Adrenal gland (tissue), 5 donors: ENCODE results near the gene LPAR4.

Experiments
- POLR2A ChIP-seq, 2 donors: fragments of 450-650 bp; IDR thresholded peaks; one replicate each; pipeline ENCODE4 v1.6.1; 2017; ENCODE audit warnings: antibody characterized with exemption in 2 of 2, mild to moderate bottlenecking in 2 of 2, moderate library complexity in 1 of 2
- TF ChIP-seq, protein P1 (sequence below), 6 experiments: fragments of 450-650 bp in 4 of 6; fragments of 200-600 bp in 2 of 6; sonication (generic) in 1 of 6; IDR thresholded peaks; 1 replicate in 5 of 6; 2 replicates in 1 of 6; pipeline versions ENCODE4 v1.5.1 to v1.8.0; 2016 to 2021; ENCODE audit warnings: antibody characterized with exemption in 6 of 6, mild to moderate bottlenecking in 2 of 6, moderate library complexity in 1 of 6
- donor health status: DM: no; HTN: no; CAD: no.

GRCh38 chrX:78753571-78753970 lies 6.1 kb downstream of the LPAR4 start:
- TF ChIP-seq, protein P1, sequence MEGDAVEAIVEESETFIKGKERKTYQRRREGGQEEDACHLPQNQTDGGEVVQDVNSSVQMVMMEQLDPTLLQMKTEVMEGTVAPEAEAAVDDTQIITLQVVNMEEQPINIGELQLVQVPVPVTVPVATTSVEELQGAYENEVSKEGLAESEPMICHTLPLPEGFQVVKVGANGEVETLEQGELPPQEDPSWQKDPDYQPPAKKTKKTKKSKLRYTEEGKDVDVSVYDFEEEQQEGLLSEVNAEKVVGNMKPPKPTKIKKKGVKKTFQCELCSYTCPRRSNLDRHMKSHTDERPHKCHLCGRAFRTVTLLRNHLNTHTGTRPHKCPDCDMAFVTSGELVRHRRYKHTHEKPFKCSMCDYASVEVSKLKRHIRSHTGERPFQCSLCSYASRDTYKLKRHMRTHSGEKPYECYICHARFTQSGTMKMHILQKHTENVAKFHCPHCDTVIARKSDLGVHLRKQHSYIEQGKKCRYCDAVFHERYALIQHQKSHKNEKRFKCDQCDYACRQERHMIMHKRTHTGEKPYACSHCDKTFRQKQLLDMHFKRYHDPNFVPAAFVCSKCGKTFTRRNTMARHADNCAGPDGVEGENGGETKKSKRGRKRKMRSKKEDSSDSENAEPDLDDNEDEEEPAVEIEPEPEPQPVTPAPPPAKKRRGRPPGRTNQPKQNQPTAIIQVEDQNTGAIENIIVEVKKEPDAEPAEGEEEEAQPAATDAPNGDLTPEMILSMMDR (IDR thresholded peaks at IDR 0.05): no peak
- no peak for TF ChIP-seq POLR2A (IDR thresholded peaks at IDR 0.05)
